NCI-H2196 (cell line): ENCODE measurements around the gene ASXL3.

ENCODE experiments used
- DNase-seq: peaks from one replicate; lab custom pipeline; 2025; ENCODE audit not compliant: unreplicated experiment; lab: John Stamatoyannopoulos, UW

ASXL3 gene

DNA sequence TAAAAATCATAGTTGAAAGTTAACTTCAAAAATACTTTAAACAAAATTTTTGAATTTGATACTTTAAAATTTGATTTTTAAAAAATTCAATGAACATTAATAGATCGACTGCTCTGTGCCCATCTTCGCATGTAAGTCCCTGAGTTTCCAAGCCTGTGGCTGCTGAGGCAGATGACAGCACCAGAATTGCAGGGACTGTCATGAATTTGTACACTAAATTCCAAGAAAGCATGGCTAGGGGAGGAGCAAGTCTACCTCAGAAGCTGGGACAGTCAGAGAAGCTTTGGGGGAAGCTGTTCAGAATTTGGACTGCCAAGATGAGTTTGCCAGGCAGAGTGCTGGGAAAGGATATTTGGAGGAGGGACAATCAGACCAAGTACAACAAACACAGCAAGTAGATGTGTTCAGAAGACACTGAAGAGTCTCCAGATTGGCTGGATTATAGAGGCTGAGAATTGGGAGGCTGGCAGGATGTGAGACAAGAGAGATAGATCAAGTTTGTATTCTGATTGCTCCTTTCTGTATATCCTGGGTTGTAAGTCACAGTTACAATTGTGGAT, 79.0 kb downstream of the ASXL3 start:
- no peak for DNase-seq

DNA sequence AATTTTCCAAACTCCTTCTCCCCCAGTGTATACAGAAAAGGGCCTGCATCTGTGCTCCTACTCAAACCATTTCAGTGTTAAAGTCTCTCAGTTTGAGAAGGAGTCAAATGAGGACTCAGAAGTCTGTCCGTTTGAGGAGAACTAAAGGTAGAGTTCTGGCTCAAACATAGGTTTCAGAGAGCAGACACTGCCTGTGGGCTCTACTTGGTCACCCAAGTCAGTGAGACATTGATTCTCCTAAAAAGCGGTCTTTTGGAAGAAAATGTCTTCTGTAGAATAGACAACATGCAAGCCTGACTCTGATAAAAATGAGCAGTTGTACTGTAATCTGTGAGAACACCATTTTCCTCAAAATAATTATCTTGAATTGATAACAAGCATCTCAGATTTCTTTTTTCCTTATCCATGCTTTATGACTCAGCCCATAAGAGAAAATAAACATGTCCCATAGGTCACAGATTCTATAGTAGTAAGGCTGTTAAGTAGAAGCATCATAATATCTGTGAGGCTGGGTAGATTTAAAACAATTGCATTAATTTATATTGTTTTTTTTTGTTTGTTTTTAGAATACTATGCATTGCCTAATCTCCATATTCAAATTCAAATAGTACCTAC, 82.8 kb downstream of the ASXL3 start:
- no peak for DNase-seq

DNA sequence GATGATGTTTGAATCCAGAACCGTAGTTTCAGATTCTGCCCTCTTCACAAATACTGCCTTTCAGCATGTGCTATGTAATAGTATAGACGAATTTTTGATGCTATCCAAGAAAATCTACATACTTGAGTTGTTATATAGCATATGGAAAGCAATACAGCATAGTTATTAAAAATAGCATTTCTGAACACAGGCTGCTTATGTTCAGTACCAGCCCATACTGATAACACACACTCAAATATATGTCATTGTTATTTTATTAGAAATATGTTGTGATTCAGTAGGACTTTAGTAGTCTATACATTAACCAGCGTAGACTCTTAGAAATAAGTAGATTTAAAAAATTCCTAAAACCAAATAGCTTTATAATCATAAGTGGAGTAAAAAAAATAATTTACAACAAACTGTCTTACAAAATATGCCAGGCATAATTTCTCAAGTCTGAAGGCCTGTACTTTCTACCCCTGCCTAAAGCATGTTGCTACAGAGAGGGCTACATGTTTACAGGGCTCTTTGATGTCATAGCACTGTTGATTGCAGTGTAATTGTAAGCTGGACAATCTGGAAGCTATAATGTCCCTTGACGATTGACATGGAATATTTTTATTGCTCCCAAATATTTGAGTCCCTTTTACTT, 86.3 kb downstream of the ASXL3 start:
- no peak for DNase-seq

DNA sequence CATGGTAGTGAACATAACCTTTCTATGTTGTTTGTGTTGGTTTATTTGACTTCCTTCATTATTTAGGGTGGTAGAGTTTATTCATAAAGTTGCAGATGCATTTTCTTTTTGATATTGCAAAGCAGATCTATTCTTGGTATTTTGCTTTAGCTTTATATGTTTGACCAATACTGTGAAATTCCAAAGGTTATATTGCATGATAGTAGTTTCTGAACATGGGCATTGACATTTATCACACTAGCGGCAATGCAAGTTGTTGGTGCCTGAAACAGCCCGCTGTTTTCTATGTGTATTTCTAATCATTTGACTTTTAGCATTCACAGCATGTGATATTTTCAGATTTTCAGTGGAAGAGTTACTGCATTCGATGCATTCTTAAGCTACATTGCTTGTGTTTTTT, 87.2 kb downstream of the ASXL3 start:
- no peak for DNase-seq

DNA sequence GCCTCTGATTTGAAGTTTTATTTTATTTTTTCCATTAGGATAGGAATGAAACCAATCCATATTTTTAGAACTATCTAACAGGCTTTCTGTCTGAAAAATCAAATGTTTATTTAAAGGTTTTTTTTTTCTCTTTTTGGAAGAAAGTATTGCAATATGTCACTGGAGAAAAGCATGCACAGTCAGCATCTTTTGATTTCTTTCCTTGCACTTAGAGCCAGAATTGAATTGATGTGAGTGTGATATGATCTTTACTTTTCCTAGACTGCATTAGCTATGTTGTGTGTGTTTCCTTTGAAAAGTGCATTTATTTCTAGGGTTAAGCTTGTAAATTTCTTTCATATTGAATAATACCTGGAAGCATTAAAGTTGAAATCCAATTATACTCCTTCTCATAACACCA, 87.6 kb downstream of the ASXL3 start:
- no peak for DNase-seq

- no peak for DNase-seq
These were observed 88.9 kb downstream of the ASXL3 start for GRCh38 chr18:33666915-33667314.

DNA sequence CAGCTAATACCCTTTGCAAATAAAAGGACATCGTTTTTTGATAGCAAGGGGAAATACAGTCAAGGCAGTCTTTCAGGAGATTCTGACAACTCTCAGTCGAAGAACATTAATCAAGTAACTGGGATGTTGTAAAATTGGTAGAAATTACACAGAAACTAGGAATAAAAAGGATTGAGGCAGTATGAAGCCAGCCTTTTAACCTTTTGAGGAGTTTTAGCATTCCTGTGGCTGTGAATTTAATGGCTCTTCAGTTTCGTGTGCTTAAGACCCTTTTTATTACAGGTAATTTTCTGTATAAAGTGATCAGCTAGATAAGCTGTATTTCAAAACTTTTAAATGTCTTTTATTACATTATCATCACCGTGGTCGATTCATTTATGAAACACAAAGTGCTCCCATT, 91.6 kb downstream of the ASXL3 start:
- no peak for DNase-seq

GRCh38 chr18:33670029-33670428, 92.0 kb downstream of the ASXL3 start:
- DNase-seq: no peak

- DNase-seq: no peak
These were observed 95.7 kb downstream of the ASXL3 start for GRCh38 chr18:33673689-33674088.

DNA sequence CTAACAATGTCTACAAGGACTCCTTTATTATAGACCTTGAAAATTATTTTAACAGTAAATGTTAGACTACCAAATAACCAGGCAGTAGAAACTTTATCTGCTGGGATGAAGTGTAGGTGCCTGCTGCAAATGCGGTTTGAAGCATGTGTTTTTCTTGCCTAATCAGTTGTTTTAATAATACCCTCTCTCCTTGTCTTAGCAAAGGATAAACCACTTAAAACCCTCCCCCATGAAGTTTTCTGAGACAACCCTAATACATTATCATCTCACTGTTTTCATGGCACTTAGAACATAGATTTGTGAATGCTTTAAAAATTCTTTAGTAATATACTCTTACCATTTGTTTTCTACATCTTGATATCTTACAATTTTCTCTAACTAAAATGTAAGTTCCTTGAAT, 98.6 kb downstream of the ASXL3 start:
- DNase-seq: no peak

- no peak for DNase-seq
These were observed 99.9 kb downstream of the ASXL3 start for GRCh38 chr18:33677891-33678290.

GRCh38 chr18:33682436-33682835, 104.4 kb downstream of the ASXL3 start:
- no peak for DNase-seq

GRCh38 chr18:33694593-33694992, 116.6 kb downstream of the ASXL3 start:
- DNase-seq: no peak

GRCh38 chr18:33696332-33697162, 118.5 kb downstream of the ASXL3 start:
- no peak for DNase-seq

DNA sequence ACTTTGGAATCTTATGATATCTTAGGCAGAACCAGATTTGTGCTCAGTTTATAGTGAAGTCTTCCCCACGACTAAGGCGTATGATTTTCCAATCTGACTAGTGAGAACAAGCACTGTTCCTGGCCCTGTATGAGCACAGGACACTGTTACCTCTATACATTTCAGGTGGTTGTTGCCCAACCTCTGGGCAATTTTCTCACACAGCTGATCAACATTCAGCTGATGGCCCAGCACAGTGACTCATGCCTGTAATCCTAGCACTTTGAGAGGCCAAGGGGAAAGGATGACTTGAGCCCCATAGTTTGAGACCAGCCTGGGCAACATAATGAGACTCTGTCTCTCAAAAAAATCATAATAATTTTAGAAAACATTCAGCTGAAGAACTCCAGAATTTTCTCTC, 119.5 kb downstream of the ASXL3 start:
- no peak for DNase-seq

- DNase-seq: no peak
These were observed 121.4 kb downstream of the ASXL3 start for GRCh38 chr18:33699372-33699771.

- DNase-seq: no peak
These were observed 122.5 kb downstream of the ASXL3 start for GRCh38 chr18:33700513-33700976.

- DNase-seq: no peak
These were observed 124.6 kb downstream of the ASXL3 start for GRCh38 chr18:33702625-33703024.

DNA sequence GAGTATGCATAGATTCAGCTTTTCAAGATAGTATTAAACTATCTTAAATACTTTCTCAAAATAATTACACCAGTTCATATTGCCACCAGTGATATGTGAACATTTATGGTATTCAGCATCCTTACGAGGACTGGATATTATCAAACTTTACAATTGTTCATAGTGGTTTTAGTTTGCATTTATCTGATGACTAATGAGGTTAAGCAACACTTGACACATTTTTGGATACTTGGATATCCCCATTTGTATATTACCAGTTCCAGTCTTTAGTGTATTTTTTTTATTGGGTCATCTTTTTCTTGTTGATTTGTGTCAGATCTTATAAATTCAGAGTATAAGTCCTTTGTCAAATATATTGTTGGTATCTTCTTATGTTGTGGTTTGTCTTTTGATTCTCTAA, 128.4 kb downstream of the ASXL3 start:
- no peak for DNase-seq

DNA sequence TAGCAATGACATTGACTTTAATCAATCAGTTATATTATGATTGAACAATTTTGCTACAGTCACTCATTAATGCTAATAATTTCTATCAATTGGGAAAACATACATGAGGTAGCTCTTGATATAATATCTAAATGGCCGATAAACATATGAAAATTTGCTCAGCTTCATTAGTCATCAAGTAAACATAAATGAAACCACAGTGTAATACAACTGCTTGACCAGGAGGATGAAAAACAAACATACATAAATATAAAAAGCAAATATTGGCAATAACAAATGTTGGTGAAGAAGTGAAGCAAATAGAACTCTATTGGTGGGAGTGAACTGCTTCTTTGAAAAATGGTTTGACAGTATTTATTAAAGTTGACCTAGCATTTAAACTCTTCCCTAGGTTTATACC, 130.9 kb downstream of the ASXL3 start:
- no peak for DNase-seq

DNA sequence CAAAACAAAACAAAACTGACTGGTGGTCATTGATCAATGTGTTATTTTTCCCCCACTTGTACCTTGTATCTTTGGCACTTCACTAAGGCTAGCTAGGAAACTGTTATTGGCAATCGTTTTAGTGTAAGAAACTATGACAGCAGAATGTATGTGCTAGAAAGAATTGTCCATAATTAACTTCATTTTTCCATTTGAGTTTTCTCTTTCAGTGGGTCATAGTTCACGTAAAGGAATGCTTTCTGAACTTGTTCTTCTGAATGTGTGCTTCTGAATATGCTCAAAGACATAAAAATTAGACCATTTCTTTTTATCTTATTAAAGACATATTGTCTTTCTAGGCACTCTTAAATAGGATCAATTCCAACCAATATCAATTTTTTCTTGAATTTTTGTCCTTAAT, 132.2 kb downstream of the ASXL3 start:
- DNase-seq: no peak

- DNase-seq: no peak
These were observed 133.5 kb downstream of the ASXL3 start for GRCh38 chr18:33711514-33711913.
